ENCODE results near the gene VSTM2B. TPM values are rescaled to one million over a fixed set of nuclear protein-coding genes. Genes with fewer than 3 reads are reported as not detected.

The VSTM2B gene
- total and polyA plus RNA-seq, 2 of the 4 experiments (the other 2 are of a cell fraction), result not detected

DNA sequence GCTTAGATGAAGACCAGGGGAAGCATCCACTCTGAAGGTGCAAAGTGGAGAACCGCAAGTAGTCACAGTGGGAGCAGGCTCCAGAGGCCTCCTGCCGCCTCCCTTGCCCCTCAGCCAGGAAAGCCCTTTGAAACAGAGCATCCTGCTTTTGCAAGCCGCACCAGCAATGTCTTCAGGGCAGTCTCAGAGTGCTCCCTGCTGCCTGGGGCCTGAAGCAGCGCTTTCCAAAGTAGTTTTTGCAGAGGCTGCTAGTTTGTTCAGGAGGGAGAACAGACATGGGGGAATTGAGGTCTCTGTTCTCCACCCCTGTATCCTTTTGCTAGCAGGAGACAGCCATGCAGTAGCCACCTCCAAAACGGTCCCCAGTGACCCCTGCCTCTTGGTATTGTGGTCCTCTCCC lies 64.5 kb downstream of the VSTM2B start:
- no peak overlapping the region for H3K18ac ChIP-seq (ENCODE audit: low read depth, low read length)
- no peaks in the 10 kb centered on the region for H3K4me1 ChIP-seq (ENCODE audit: control insufficient read depth, insufficient read depth, low read length)
- no peak overlapping the region for H3K9ac ChIP-seq (ENCODE audit: low read depth, low read length)
- no peaks in the 10 kb centered on the region for H3K36me3 ChIP-seq (ENCODE audit: control insufficient read depth, insufficient read depth, low read length)
- no peak overlapping the region for H2AK9ac ChIP-seq (replicated peaks; ENCODE audit: low read depth, low read length, poor library complexity)
- no peaks in the 10 kb centered on the region for H3K79me1 ChIP-seq (ENCODE audit: low read depth in 1 of 2, low read length in 2 of 2)
- no peak overlapping the region for H2BK120ac ChIP-seq (ENCODE audit: low read depth, low read length)
- H3K9me3 ChIP-seq (ENCODE audit: control insufficient read depth, insufficient read depth, low read length), result no peaks in the 10 kb centered on the region
- ChIA-PET CTCF (no interaction called here), POLR2A (ENCODE audit: unreplicated experiment) (no interaction called here)
- no peak for DNase-seq
- H3K27ac ChIP-seq (ENCODE audit: insufficient read depth, low read length), result no peak overlapping the region
- TF ChIP-seq, protein P1, sequence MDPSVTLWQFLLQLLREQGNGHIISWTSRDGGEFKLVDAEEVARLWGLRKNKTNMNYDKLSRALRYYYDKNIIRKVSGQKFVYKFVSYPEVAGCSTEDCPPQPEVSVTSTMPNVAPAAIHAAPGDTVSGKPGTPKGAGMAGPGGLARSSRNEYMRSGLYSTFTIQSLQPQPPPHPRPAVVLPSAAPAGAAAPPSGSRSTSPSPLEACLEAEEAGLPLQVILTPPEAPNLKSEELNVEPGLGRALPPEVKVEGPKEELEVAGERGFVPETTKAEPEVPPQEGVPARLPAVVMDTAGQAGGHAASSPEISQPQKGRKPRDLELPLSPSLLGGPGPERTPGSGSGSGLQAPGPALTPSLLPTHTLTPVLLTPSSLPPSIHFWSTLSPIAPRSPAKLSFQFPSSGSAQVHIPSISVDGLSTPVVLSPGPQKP (IDR thresholded peaks at IDR 0.05; ENCODE audit: borderline replicate concordance, low read depth, low read length), result no peak
- no peak for TF ChIP-seq RFX5 (IDR thresholded peaks at IDR 0.05; ENCODE audit: low read depth, low read length)
- no peak for TF ChIP-seq NFE2L2 (IDR thresholded peaks at IDR 0.05; ENCODE audit: low read depth, low read length)
- TF ChIP-seq BHLHE40 (IDR thresholded peaks at IDR 0.05; ENCODE audit: low read depth, low read length), result no peak
- TF ChIP-seq MXI1 (IDR thresholded peaks at IDR 0.05; ENCODE audit: borderline replicate concordance, low read depth, low read length), result no peak
- no peak for TF ChIP-seq RCOR1 (IDR thresholded peaks at IDR 0.05; ENCODE audit: insufficient replicate concordance, low read length)
- TF ChIP-seq MAFK (IDR thresholded peaks at IDR 0.05; ENCODE audit: low read depth, low read length), result no peak
- no peak for TF ChIP-seq SMC3 (IDR thresholded peaks at IDR 0.05; ENCODE audit: low read depth, low read length)
- no peak for TF ChIP-seq POLR2A (IDR thresholded peaks at IDR 0.05; ENCODE audit: low read depth, low read length)
- TF ChIP-seq CHD1 (IDR thresholded peaks at IDR 0.05; ENCODE audit: low read depth, low read length), result no peak
- TF ChIP-seq, protein P2, sequence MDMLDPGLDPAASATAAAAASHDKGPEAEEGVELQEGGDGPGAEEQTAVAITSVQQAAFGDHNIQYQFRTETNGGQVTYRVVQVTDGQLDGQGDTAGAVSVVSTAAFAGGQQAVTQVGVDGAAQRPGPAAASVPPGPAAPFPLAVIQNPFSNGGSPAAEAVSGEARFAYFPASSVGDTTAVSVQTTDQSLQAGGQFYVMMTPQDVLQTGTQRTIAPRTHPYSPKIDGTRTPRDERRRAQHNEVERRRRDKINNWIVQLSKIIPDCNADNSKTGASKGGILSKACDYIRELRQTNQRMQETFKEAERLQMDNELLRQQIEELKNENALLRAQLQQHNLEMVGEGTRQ (IDR thresholded peaks at IDR 0.05; ENCODE audit: low read depth, low read length), result no peak
- TF ChIP-seq, protein P3, sequence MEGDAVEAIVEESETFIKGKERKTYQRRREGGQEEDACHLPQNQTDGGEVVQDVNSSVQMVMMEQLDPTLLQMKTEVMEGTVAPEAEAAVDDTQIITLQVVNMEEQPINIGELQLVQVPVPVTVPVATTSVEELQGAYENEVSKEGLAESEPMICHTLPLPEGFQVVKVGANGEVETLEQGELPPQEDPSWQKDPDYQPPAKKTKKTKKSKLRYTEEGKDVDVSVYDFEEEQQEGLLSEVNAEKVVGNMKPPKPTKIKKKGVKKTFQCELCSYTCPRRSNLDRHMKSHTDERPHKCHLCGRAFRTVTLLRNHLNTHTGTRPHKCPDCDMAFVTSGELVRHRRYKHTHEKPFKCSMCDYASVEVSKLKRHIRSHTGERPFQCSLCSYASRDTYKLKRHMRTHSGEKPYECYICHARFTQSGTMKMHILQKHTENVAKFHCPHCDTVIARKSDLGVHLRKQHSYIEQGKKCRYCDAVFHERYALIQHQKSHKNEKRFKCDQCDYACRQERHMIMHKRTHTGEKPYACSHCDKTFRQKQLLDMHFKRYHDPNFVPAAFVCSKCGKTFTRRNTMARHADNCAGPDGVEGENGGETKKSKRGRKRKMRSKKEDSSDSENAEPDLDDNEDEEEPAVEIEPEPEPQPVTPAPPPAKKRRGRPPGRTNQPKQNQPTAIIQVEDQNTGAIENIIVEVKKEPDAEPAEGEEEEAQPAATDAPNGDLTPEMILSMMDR (conservative IDR thresholded peaks at IDR 0.05; ENCODE audit: low read depth, low read length), result no peak
- TF ChIP-seq MAZ (IDR thresholded peaks at IDR 0.05; ENCODE audit: borderline replicate concordance, low read depth, low read length), result no peak
- no peak for TF ChIP-seq FOS (IDR thresholded peaks at IDR 0.05; ENCODE audit: low read depth, low read length)
- no peak for TF ChIP-seq RAD21 (IDR thresholded peaks at IDR 0.05; ENCODE audit: low read length)
- in situ Hi-C loops (cut with MboI; ENCODE audit: low sequenced_read_pairs), result no loop called here
- peaks cover 8% of the 10 kb centered on the region for H3K27me3 ChIP-seq (ENCODE audit: control insufficient read depth, insufficient read depth, low read length)
- no peak overlapping the region for H3K4ac ChIP-seq (ENCODE audit: low read depth, low read length)
- dilution Hi-C loops (cut with HindIII; ENCODE audit: low sequenced_read_pairs, unreplicated experiment), result no loop called here
- no peaks in the 10 kb centered on the region for H4K20me1 ChIP-seq (ENCODE audit: insufficient read depth, low read length)
- H4K8ac ChIP-seq (ENCODE audit: low read depth in 2 of 2, low read length in 2 of 2), result no peak overlapping the region
- 12% methylated on average over 3 of the region's 5 CpGs; no CpG with 5 or more reads in 1 of the 2 experiments for WGBS, 2 experiments (ENCODE audit: extremely low coverage in 2 of 2, insufficient read length in 1 of 2)
- intact Hi-C loops (cut with micrococcal nuclease), result no loop called here
- H4K5ac ChIP-seq (ENCODE audit: low read depth, low read length), result no peak overlapping the region
- BruUV-seq (replicated peaks), result no TSS peak
- H2BK15ac ChIP-seq (ENCODE audit: low read depth, low read length), result no peak overlapping the region
- no peak for ATAC-seq (ENCODE audit: low read depth)
- H4K91ac ChIP-seq (ENCODE audit: insufficient read depth, low read depth, low read length), result no peak overlapping the region
- H2AK5ac ChIP-seq (ENCODE audit: low read depth, low read length), result no peak overlapping the region
- H3K14ac ChIP-seq (replicated peaks; ENCODE audit: low read depth, low read length), result no peak overlapping the region
- H3K4me3 ChIP-seq (ENCODE audit: insufficient read depth, low read depth, low read length), result no peak overlapping the region
- no peak overlapping the region for H3K4me2 ChIP-seq (ENCODE audit: low read depth, low read length)
- no peak overlapping the region for H2AFZ ChIP-seq (replicated peaks; ENCODE audit: low read length, poor library complexity)
- H2BK5ac ChIP-seq (ENCODE audit: low read depth, low read length, poor library complexity, severe bottlenecking), result no peak overlapping the region
- H3K56ac ChIP-seq (ENCODE audit: extremely low read depth, insufficient read depth, low read length), result no peak overlapping the region
- no peak overlapping the region for H3K23ac ChIP-seq (ENCODE audit: low read depth, low read length)
- no peak overlapping the region for H2BK20ac ChIP-seq (ENCODE audit: low read depth, low read length)
- H3K9me1 ChIP-seq (ENCODE audit: insufficient read depth, low read length), result no peaks in the 10 kb centered on the region

Data from IMR-90 (cell line).